ENCODE data around the gene MICAL1. TPM values are rescaled to one million over a fixed set of nuclear protein-coding genes. Genes with fewer than 3 reads are reported as not detected.

MICAL1 gene
- total RNA-seq, 4 donors from 2014 or later: 13.5 to 78.0 (median 32.2) TPM

DNA sequence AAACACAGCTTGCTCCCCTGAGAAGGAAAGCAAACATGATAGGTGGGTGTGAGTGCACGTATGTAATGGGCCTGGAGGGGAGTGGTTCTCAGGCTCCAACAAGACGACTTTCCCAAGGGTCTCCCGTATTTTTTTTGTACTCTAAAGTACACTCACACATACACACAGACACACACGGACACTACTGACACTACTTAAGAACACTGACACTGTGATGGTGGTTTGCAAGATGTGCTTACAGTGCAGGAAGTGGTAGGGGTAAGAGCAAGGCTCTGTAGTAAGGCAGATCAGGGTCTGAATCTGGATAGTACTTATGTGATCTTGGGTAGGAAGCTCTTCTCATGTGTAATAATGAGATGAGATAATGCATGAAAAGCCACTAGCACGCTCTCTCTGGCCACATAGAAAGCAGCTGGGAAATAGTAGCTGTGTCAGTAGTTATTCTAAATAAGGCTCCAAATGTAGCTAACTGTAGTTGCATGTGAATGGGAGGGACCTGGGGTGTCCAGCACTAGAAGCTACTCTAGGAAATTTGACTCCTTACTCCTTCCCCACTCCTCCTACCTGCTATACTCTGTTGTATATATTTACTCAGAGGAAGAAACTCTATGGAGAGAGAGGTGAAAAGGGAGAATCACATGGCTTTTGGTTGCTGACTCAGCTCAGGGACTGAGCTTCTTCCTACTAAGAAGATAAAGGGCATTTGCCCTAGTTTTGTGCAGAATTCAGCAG, 35.8 kb upstream of the MICAL1 start:
- TF ChIP-seq, protein P1, sequence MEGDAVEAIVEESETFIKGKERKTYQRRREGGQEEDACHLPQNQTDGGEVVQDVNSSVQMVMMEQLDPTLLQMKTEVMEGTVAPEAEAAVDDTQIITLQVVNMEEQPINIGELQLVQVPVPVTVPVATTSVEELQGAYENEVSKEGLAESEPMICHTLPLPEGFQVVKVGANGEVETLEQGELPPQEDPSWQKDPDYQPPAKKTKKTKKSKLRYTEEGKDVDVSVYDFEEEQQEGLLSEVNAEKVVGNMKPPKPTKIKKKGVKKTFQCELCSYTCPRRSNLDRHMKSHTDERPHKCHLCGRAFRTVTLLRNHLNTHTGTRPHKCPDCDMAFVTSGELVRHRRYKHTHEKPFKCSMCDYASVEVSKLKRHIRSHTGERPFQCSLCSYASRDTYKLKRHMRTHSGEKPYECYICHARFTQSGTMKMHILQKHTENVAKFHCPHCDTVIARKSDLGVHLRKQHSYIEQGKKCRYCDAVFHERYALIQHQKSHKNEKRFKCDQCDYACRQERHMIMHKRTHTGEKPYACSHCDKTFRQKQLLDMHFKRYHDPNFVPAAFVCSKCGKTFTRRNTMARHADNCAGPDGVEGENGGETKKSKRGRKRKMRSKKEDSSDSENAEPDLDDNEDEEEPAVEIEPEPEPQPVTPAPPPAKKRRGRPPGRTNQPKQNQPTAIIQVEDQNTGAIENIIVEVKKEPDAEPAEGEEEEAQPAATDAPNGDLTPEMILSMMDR (IDR thresholded peaks at IDR 0.05; ENCODE audit: low read depth): no peak

DNA sequence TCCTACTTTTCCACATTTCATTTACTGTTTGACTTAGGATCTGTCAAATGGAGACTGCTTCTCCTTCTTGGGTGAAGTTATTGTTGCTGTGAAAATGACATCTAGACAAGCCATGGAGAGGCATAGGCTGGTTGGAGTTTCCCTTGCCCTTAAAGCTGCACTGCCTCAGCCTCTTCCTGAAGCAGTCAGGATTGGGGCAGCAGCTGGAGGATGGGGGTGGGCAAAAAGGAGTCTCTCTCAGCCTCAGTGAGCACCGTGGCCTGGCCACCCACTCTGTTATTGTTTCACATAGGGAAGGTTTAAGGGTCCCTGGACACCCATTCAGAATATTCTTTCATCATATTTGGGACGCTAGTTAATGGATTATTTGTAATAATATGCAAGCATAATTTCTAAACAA, 35.1 kb upstream of the MICAL1 start:
- TF ChIP-seq, protein P1 (IDR thresholded peaks at IDR 0.05; ENCODE audit: low read depth): no peak

DNA sequence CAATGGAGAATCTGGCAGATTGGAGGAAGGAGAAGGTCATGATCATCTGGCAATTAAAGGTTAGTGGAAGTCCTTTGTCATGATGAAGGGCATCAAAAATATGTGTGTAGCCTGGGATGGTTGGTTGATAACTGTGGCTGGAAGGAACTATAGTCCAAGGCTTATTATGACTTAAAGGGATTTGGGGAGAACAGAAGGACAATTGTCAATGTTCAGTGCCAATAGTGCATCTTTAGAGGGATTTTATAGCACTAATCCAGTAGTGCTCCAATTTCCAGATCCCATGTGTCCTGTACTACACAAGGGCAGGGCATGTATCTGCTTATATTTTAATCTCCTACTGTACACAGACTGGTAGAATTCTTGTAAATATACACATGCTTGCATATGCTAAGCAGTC, 32.4 kb upstream of the MICAL1 start:
- TF ChIP-seq, protein P1 (IDR thresholded peaks at IDR 0.05; ENCODE audit: low read depth): no peak

DNA sequence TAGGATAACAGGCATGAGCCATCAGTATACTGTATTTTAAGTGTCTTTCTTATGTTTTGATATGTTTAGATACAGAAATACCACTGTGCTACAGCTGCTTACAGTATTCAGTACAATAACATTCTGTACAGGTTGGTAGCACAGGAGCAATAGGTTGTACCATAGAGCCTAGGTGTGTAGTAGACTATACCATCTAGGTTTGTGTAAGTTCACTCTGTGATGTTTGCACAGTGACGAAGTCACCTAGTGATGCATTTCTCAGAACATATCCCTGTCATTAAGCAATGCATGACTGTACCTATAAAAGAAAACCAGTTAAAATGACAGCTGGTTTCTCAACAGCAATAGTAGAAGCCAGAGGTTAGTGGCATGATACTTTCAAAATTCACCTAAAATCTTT, 30.5 kb upstream of the MICAL1 start:
- TF ChIP-seq, protein P1 (IDR thresholded peaks at IDR 0.05; ENCODE audit: low read depth): no peak

DNA sequence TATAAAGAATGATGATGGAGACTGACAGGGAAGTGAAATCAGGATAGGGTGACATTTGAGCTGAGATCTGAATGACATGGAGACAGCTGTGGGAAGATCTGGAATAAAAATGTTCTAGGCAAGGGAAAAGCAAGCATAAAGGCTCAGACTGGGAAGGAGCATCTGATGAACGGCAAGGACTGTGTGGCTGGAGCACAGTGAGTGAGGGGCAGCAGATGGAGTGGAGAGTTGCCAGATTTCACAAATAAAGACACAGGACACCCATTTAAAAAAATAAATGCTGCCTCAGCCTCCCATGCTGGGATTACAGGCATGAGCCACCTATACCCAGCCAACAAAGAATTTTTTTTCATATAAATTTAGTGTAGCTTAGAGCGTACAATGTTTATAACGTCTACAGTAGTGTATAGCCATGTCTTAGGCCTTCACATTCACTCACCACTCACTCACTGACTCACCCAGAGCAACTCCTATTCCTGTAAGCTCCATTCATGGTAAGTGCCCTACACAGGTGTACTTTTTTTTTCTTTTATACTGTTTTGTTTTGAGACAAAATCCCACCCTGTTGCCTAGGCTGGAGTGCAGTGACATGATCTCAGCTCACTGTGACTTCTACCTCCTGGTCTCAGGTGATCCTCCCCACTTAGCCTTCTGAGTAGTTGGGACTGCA, 29.8 kb upstream of the MICAL1 start:
- TF ChIP-seq, protein P1 (IDR thresholded peaks at IDR 0.05; ENCODE audit: low read depth): no peak

DNA sequence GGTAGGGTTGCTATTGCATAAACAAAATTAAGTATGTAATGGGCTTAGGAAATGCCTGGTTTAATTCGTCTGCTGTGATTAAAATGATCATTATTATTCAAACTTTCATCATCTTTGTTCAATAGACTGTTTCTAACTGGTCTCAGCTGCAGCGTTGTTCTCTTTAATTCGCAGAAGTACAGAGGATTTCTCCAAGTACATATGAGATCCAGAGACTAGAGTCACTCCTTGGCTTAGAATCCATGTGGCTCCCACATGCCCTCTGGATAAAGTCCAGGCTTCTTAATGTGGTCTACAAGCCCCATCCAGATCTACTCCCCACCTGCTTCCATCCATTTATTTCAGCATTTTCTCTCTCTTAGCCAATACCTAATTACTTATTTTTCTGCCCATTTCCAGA, 28.6 kb upstream of the MICAL1 start:
- TF ChIP-seq, protein P1 (IDR thresholded peaks at IDR 0.05; ENCODE audit: low read depth): no peak

DNA sequence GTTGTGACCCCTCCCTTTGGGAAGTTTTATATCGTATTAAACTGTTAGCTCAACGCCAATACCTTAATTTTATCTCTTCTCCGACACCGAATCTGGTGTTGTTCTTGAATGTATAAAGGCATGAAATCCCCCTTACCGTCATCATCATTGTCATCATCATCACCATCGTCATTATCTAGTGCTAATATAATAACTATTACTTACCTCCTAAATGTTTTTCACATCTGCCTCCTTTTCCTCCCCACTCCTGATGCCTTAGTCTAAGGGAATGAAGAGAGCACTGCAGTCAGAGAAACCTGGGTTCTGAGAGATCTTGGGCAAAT, 28.1 kb upstream of the MICAL1 start:
- TF ChIP-seq, protein P1 (IDR thresholded peaks at IDR 0.05; ENCODE audit: low read depth): no peak
